Activated T-helper 1 cell treated with anti-CD3 and anti-CD28 coated beads, Interleukin-2, amount 50 U/mL, for 16 hours (primary cell): ENCODE data around the gene NAXE.
"Not testable (repeated sequence)": the region's sequence is repeated elsewhere in the genome, so short reads cannot be mapped to it uniquely, and the experiment has no call there.

Experiments used
- DNase-seq, 2 donors: peaks; one replicate each; pipeline ENCODE4 v3.0.0-alpha.2; 2020; ENCODE audit warnings: low read depth in 1 of 2, low spot score in 1 of 2

NAXE gene

DNA sequence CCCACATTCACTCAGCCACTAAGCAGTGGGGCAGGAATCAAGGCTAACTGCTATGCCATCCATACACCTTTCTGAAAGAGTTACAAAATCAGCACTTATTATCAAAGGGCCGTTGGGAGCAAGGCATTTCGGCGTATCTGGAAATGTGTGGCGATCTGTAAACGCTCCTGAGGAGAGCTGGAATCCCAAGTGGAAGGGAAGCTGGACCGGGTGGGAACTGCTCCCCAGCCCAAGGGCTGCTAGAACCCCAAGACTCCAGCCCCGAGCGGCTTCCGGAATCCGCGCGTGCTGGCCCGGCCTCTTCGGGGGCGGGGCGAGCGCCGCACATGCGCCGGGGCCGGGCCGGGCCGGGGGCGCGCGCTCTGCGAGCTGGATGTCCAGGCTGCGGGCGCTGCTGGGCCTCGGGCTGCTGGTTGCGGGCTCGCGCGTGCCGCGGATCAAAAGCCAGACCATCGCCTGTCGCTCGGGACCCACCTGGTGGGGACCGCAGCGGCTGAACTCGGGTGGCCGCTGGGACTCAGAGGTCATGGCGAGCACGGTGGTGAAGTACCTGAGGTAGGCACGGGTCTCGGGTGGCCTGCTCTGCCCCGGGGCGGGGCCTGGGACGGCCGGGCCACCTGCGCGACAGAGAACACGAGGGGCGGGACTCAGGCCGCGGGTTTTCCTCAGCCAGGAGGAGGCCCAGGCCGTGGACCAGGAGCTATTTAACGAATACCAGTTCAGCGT lies at the start of gene NAXE:
TSS of gene NAXE (plus strand) at position 345 of the 726 bp plus-strand sequence. CDS start at position 374, 29 bp downstream.
- peak; percentile 33 to 55 for DNase-seq

DNA sequence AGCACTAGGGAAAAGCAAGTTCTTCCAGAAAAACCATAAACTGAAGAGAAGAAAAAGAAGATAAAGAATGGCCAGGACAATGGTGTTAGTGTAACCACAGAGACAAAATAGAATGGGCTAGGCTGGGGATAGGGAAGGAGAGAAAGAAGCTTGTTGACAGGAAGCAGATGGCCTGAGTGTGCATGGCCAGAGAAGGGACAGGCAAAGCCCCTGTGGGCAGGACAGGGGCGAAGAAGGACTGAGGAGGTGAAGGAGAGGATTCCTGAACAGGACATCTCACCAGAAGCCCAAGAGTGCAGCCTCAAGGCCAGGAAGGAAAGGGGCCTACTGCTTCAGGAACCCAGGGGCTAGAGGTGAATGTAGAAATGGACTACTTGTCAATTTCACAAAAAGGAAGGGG lies 48.5 kb upstream of the NAXE start:
- DNase-seq: no peak

DNA sequence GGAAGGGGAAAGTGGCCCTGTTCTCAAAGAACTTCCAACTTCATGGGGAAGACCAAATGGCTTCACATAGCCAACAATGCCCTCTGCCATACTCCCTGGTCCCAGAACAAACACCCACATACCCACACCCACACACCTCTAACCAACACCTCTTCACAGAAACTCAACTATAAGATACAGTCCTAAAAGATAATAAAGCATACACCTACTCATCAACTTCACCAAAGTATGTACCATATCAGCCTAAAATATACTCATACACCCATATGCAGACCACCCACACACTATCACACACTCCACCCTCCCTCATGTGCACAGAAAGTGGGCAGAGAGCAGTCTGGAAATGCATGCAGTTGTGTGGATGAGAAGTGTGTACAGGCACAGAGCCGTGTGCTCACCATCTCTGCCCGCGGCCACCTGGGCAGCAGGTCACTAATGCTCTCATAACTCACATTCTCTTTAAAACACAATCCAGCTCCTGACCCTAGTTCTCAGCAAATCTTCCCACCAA lies 46.9 kb upstream of the NAXE start:
- no peak for DNase-seq

DNA sequence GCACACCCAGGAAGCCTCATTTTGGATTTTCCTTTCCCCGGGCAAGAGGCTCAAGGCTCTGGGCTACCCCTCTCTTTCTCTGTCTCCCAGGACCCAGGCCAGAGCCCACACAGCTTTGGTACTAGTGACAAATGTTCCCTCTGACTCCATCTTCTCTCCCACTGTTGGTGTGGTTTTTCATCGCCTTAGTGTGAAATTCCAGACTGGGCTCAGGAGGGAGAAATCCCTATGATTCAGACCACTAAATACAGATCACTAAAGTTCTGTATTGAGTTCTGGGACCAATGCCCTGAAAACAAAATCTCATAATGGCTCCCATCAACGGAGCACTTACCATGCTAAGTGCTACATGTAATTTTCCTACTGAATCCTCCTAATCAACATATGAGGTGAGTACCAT lies 45.3 kb upstream of the NAXE start:
- no peak for DNase-seq

DNA sequence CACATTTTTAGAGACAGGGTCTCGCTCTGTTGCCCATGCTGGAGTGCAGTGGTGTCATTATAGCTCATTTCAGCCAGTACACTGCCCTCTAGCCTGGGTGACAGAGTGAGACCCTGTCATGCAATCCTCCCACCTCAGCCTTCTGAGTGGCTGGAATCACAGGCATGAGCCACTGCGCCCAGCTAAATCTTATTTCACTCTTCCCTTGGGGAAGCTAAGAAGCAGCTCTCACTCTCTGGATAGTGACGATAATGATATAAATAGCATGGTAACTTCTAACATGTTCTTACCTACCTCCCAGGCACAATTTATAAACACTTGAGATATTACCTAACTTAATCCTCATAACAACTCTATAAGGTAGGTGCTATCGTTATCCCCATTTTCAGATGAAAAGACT lies 44.1 kb upstream of the NAXE start:
- no peak for DNase-seq

DNA sequence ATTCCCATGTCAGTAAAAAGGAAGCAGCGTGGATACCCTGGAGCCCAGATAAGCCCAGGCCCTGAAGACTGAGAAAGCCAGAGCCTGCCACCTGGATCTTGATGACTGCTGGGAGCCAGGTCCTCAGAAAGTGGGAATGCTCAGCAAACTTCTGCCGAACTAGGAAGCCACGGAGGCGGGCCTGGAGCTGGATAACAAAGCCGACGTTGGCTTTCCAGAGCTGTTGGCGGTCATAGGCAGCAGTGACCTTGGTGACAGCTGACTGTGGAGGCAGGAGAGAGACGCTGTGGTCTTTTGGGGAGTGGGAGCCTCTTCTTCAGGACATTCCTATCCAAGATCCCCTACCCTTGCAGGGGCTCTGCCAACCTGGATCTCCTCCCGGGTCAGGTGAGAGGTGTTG lies 43.6 kb upstream of the NAXE start:
- no peak for DNase-seq

DNA sequence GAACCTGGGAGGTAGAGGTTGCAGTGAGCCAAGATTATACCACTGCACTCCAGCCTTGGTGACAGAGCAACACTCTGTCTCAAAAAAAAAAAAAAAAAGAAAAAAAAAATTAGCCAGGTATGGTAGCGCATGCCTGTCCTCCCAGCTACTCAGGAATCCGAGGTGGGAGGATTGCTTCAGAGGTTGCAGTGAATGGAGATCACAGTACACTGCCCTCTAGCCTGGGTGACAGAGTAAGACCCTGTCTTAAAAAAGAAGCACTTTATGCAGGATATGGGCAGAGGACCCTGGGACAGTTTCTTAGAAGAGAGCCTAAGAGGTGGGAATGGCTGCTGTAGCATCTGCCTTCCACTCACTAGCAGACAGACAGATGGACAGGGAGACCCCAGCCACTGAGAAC lies 42.2 kb upstream of the NAXE start:
- no peak for DNase-seq

DNA sequence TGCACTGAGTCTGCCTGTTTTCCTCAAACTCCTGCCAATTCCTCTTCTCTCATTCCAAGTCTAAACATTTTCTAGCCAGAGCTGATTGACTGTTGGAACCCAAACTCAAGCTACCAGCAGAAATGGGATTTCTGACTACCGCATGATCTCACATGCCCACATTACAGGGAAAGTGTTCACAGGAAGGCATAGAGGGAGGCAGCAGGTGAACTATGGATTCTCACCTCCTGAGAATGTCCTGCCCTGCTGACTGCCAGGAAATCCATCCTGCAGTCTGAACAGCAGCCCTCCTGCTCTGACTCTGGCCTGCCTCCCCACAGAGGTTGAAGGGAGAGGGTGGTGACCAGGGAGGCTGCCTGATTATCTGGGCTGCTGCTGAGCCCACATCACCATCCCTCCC lies 41.7 kb upstream of the NAXE start:
- no peak for DNase-seq

DNA sequence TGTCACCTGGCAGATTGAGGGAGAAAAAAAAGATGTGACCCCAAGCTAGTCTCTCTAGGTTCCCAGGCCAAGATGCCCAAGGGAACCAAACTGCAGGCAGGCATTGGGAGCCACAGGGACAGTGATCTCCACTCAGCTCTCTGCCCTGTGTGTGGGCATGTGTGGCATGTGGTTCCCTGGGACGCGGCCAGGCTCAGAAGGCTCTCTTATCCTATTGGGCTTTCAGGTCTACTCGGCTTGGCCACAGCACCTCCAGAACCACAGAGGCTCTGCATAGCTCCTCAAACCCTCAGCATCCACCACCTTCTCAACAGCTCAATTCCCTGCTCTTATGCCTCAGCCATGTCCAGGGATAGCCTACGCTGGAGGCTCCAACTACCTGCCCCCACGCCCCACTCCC lies 41.2 kb upstream of the NAXE start:
- no peak for DNase-seq

DNA sequence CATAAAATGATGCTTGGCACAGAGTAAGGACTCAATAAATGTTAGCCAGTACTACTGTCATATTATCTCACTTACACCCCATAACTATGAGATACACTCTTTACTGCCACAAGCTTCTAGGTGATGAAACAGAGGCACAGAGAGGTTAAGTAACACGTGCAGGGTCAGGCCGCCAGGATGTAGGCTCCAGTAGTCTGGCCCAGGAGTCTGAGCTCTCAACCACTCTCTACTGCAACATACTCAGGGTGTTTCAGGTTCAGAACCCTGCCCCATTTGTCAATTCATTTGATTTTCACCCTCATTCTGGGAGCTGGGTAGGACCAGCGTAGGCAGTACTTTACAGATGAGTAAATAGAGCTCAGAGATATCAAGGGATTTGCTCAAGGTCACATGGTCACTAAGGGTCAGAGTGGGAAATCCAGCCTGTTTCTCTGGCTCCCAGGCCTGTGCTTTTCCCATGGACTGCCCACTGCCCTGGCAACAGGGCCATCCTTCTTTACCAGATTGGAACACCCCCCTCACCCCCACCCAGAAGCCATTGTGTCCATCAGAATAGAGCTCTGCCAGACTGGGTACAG lies 40.4 kb upstream of the NAXE start:
- no peak for DNase-seq

DNA sequence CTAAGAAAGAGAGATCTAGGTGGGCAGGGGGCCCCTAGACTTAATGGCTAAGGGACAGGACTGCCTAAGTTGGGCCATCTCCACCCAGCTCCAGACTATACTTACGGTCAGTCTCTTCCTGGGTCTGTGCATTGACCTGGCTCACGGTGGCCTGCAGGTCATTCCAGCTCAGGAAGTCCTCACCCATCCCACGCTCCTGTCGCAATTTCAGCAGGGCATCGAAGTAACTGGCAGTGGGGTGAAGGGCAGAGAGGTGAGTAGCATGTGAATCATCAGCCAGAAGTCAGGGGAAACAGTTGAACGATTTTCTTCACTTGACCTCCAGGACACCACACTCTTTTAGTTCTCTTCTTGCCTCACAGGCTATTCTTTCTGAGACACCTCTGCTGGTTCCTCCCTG lies 39.7 kb upstream of the NAXE start:
- no peak for DNase-seq

DNA sequence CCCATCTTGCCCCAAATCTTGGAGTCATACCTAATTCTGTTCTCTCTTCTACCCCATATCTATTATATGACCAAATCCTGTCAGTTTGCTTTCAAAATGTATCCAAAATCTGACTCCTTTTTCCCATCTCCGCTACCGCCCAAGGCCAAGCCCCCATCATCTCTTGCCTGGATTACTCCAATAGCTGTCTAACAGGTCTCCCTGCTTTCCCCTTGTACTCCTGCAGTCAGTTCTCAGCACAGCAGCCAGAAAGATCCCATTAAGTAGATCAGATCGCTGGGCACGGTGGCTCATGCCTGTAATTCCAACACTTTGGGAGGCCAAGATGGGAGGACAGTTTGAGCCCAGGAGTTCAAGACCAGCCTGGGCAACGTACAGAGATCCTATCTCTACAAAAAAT lies 39.1 kb upstream of the NAXE start:
- DNase-seq: no peak

DNA sequence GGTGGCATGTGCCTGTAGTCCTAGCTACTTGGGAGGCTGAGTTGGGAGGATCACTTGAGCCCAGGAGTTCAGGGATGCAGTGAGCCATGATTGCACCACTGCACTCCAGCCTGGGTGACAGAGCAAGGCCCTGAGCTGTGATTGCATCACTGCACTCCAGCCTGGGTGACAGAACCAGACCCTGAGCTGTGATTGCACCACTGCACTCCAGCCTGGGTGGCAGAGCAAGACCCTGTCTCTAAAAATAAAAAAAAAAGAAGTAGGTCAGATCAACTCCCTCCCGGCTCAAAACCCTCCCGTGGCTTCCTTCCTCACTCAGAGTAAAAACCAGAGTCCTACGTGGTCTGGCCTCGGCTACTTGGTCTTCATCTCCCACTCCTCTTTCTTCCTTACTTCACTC lies 38.6 kb upstream of the NAXE start:
- DNase-seq: not testable (repeated sequence)

DNA sequence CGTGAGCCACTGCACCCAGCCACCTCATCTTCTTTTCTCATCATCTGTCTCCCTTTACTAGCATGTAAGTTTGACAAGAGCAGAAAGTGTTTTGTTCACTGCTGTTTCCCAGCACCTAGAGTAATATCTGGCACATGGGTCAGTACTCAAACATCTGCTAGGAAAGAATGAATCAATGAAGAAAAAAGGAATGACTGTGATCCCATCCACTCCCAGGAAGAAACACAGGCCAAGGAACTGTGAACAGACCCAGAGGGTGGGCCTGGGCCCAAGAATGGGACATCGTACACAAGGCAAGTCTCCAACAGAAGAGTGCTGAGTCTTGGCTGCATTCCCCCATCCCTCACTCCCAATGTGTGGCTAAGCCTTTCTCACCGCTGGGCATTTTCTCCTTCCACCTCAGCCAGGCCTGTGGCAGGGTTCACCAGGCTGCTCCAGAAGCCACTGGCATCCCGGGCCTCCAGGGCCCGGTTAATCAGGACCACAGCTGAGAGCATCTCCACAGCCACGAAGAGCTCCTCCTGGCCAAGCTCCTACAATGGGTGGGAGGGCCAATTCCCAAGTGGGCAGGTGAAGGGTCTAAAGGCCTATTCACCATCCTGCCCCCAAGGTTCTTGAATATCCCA lies 37.6 kb upstream of the NAXE start:
- DNase-seq: no peak

DNA sequence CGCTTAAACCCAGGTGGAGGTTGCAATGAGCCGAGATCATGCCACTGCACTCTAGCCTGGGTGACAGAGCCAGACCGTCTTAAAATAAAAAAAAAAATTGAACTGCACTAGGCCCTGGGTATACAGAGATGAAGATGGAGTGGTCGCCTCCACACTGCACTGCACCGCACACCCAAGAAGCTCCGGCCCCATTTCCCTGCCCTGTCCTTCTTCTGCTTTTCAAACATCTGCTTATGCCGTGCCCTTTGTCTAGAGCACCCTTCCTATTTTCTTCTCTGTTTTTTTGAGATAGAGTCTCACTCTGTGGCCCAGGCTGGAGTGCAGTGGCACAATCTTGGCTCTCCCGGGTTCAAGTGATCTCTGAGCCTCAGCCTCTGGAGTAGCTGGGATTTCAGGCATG lies 36.6 kb upstream of the NAXE start:
- no peak for DNase-seq

DNA sequence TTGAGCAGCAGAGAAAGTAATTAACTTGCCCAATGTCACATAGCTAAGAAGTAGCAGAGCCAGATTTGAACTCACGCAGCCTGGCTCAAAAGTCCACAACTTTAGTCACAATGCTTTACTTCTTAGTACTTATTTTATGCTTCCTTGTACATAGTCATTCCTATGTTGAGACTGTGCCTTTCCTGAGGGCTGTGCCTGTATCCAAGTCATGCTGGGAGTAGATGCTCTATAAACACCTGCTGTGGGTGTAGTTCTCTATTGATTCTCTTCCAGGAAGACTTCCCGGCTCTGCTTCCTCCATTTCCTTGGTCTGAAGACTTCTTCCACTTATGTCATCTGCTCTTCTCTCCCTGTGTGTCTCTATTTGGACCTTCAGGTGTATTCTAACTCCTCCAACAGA lies 35.9 kb upstream of the NAXE start:
- no peak for DNase-seq

DNA sequence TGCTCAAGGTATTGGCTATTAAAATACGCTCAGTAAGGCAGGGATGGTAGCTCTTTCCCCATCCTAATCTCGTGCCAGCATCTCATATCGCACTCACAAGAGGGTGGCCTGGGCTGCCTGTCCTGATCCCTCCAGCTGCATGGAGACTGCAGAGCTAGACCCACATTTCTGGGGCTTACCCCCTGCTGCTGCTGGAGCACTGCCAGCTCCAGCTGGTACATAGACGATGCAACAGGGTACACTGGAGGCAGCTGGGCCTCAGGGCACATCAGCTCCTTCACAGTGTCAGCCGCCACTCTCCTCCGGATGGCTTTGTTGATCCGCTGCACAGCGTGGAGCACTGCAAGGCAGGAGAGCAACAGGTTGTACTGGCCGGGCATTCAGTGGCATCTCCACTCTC lies 35.2 kb upstream of the NAXE start:
- DNase-seq: no peak

DNA sequence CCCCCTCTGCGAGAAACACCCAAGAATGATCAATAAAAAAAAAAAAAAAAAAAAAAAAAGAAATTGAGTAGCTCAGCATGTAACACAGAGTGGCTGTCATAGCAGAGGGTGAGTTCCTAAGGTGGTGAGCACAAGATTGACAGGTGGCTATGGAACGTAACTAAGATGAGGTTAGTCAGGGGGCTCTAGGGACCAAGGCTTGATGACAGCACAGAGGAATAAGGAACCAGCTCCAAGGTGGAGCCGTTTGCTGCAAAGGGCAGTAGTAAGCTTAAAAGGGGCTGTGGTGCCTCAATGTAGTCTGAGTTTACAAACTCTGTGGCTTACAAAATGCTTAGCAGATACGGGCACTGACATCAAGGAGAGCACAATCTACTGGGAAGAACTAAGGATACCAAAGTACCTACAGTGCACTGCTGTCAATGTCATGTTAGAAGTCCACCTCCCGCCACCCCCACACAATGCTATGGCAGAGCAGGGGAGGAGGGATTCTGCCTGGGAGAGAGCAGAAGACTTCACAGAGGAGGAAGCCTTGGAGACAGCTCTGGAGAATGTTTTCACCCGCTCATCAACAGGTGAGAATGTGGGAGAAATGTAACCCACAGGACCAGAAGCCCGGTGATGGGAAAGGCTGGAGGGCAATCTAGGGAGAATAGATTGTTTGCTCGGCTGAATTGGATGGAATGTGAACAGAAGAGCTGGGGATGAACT lies 32.3 kb upstream of the NAXE start:
- DNase-seq: no peak

DNA sequence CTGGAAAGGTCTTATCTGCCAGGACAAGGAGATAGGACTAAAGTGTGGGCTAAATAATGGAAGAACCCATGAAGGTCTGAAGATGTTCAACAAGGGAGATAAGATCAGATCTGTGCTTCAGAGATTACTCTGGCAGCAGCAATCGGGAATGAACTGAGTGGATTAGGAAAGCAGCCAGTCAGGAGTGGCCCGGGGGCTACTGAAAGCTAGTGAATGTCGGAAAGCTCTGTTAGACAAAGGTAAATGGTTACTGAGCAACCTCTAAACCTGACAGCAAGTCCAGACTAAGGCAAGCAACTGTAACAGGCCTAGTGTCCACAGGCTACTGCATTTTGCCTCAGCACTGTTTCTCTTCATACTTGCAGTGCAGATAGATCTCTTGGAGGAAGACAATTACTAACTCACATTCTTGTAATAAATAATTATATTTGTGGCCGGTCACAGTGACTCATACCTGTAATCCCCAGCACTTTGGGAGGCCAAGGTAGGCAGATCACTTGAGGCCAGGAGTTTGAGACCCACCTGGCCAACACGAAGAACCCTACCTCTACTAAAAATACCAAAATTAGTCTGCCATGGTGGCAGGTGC lies 31.7 kb upstream of the NAXE start:
- no peak for DNase-seq

DNA sequence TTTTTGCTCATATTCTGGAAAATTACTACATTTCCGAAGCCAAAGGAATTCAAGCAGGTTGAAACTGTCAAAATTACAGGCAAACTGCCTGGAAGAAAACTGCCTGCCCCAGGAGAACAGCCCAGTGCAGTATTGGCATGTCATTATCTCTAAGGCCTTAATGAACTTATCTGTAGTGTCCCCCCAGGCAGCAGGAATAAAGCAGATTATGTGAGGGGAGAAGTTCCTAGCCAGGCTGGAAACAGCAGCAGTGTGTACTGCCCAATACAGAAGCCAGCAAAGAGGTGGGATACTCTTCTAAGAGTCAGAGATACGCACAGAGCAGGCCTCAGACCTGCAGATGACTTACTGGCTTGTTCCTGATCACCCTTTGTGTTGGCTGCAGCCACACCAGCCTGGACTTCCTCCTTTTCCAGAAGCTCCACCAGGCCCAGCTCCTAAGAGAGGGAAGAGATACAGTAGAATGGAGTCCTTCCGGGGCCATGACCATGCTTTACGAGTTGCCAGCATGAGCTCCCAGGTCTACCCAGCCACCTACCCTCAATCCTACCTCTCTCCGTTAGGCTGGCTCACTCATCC lies 30.9 kb upstream of the NAXE start:
- no peak for DNase-seq

DNA sequence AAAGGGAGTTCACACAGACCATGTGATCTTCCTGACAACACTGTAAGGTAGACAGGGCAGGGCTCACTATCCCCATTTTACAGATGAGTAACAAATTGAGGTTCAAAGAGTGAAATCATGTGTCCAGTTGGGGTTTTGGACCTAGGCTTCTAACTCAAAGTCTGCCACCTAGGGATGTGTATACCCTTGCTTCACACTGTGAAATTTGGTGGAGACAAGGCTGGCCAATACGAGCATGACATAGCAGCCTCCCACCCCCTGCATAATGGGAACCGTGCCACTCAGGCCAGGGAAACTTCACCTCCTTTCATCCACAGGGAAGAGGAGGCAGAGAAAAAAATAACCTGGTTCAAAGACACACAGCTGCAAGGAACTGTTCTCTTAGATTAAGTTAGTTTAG lies 26.1 kb upstream of the NAXE start:
- no peak for DNase-seq
